ENCODE measurements around the gene TSPAN15. TPM values are rescaled to one million over a fixed set of nuclear protein-coding genes. Genes with fewer than 3 reads are reported as not detected.

TSPAN15 gene
- polyA plus RNA-seq, 1 donor (not counting 4 experiments of a cell fraction or from before 2014, with no cell fraction given), result 2.1 TPM

GRCh38 chr10:69403066-69403465 lies 48.2 kb upstream of the TSPAN15 start:
- Histone ChIP-seq H3K4me3 (ENCODE audit: control insufficient read depth in 2 of 3, extremely low read depth in 1 of 3, insufficient read depth in 2 of 3, low read depth in 1 of 3, low read length in 3 of 3) (no peak overlapping the region), H3K9ac (ENCODE audit: control insufficient read depth, extremely low read depth, insufficient read depth, low read length) (no peak overlapping the region), H2AFZ (ENCODE audit: control insufficient read depth, low read length) (no peak overlapping the region), H3K27ac (ENCODE audit: control insufficient read depth, insufficient read depth, low read length) (no peak overlapping the region), H3K36me3 (ENCODE audit: control insufficient read depth in 2 of 2, extremely low read depth in 1 of 2, insufficient read depth in 2 of 2, low read length in 2 of 2) (peaks cover 18 to 23% of the 10 kb centered on the region in 2 experiments), H3K4me2 (ENCODE audit: control insufficient read depth, extremely low read depth, insufficient read depth, low read depth, low read length) (no peak overlapping the region), H3K9me3 (ENCODE audit: control insufficient read depth, low read depth, low read length) (no peaks in the 10 kb centered on the region), H3K79me2 (ENCODE audit: control insufficient read depth, insufficient read depth, low read length) (no peaks in the 10 kb centered on the region), H3K27me3 (ENCODE audit: control insufficient read depth, extremely low read depth, insufficient read depth, low read length) (no peaks in the 10 kb centered on the region), H4K20me1 (ENCODE audit: control insufficient read depth, extremely low read depth, insufficient read depth, low read length) (peaks cover 3% of the 10 kb centered on the region), H3K9me1 (ENCODE audit: control insufficient read depth, extremely low read depth, insufficient read depth, low read length) (peaks cover 4% of the 10 kb centered on the region), H3K4me1 (ENCODE audit: control insufficient read depth, extremely low read depth, insufficient read depth, low read length) (peaks cover 20% of the 10 kb centered on the region)
- DNase-seq (ENCODE audit: low read depth, low spot score) (no peak), FAIRE-seq (no peak)
- TF ChIP-seq EZH2 (IDR thresholded peaks at IDR 0.05; ENCODE audit: low read length), result no peak
- TF ChIP-seq, protein P1, sequence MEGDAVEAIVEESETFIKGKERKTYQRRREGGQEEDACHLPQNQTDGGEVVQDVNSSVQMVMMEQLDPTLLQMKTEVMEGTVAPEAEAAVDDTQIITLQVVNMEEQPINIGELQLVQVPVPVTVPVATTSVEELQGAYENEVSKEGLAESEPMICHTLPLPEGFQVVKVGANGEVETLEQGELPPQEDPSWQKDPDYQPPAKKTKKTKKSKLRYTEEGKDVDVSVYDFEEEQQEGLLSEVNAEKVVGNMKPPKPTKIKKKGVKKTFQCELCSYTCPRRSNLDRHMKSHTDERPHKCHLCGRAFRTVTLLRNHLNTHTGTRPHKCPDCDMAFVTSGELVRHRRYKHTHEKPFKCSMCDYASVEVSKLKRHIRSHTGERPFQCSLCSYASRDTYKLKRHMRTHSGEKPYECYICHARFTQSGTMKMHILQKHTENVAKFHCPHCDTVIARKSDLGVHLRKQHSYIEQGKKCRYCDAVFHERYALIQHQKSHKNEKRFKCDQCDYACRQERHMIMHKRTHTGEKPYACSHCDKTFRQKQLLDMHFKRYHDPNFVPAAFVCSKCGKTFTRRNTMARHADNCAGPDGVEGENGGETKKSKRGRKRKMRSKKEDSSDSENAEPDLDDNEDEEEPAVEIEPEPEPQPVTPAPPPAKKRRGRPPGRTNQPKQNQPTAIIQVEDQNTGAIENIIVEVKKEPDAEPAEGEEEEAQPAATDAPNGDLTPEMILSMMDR (optimal IDR thresholded peaks at IDR 0.05 in 1 of 3, IDR thresholded peaks at IDR 0.05 in 1 of 3, conservative IDR thresholded peaks at IDR 0.05 in 1 of 3; ENCODE audit: extremely low read depth in 1 of 3, insufficient read depth in 2 of 3, low read length in 3 of 3), result peak in 2 of 3 experiments; percentile 10 to 13
- dilution Hi-C loops (cut with MboI; ENCODE audit: extremely low pct_ligation_motif_present, low sequenced_read_pairs), result no loop called here

- Histone ChIP-seq H3K36me3 (ENCODE audit: control insufficient read depth in 2 of 2, extremely low read depth in 1 of 2, insufficient read depth in 2 of 2, low read length in 2 of 2) (peaks cover 15 to 21% of the 10 kb centered on the region in 2 experiments), H3K4me3 (ENCODE audit: control insufficient read depth in 2 of 3, extremely low read depth in 1 of 3, insufficient read depth in 2 of 3, low read depth in 1 of 3, low read length in 3 of 3) (no peak overlapping the region), H3K9ac (ENCODE audit: control insufficient read depth, extremely low read depth, insufficient read depth, low read length) (no peak overlapping the region), H3K27ac (ENCODE audit: control insufficient read depth, insufficient read depth, low read length) (no peak overlapping the region), H3K27me3 (ENCODE audit: control insufficient read depth, extremely low read depth, insufficient read depth, low read length) (no peaks in the 10 kb centered on the region), H2AFZ (ENCODE audit: control insufficient read depth, low read length) (no peak overlapping the region), H3K79me2 (ENCODE audit: control insufficient read depth, insufficient read depth, low read length) (no peaks in the 10 kb centered on the region), H3K4me1 (ENCODE audit: control insufficient read depth, extremely low read depth, insufficient read depth, low read length) (peaks cover 24% of the 10 kb centered on the region), H3K9me3 (ENCODE audit: control insufficient read depth, low read depth, low read length) (no peaks in the 10 kb centered on the region), H3K4me2 (ENCODE audit: control insufficient read depth, extremely low read depth, insufficient read depth, low read depth, low read length) (no peak overlapping the region), H3K9me1 (ENCODE audit: control insufficient read depth, extremely low read depth, insufficient read depth, low read length) (peaks cover 4% of the 10 kb centered on the region), H4K20me1 (ENCODE audit: control insufficient read depth, extremely low read depth, insufficient read depth, low read length) (peaks cover 2% of the 10 kb centered on the region)
- dilution Hi-C loops (cut with MboI; ENCODE audit: extremely low pct_ligation_motif_present, low sequenced_read_pairs), result no loop called here
- FAIRE-seq (no peak), DNase-seq (ENCODE audit: low read depth, low spot score) (no peak)
- TF ChIP-seq, protein P1 (optimal IDR thresholded peaks at IDR 0.05 in 1 of 3, IDR thresholded peaks at IDR 0.05 in 1 of 3, conservative IDR thresholded peaks at IDR 0.05 in 1 of 3; ENCODE audit: extremely low read depth in 1 of 3, insufficient read depth in 2 of 3, low read length in 3 of 3), result no peak
- no peak for TF ChIP-seq EZH2 (IDR thresholded peaks at IDR 0.05; ENCODE audit: low read length)
Measured at GRCh38 chr10:69403519-69403918, 47.7 kb upstream of the TSPAN15 start.
